ENCODE measurements around the gene NANS.
A peak's percentile ranks its signal among the peaks of the same experiment; 100 is the strongest.
"Not testable (repeated sequence)": the region's sequence is repeated elsewhere in the genome, so short reads cannot be mapped to it uniquely, and the experiment has no call there.

The NANS gene

DNA sequence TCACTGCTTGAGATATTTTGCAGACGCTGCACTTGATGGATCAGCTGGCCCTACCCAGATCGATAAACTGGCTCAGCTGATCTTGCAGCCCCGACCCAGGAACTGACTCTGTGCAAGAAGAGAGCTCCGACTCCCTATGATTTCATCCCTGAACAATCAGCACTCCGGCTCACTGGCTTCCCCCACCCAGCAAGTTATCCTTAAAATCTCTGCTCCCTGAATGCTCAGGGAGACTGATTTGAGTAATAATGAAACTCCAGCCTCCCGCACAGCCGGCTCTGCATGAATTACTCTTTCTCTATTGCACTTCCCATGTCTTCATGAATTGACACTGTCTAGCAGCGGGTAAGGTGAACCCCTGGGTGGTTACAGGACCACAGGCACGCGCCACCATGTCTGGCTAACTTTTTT, 16.9 kb upstream of the NANS start:
- DNase-seq, result no peak

DNA sequence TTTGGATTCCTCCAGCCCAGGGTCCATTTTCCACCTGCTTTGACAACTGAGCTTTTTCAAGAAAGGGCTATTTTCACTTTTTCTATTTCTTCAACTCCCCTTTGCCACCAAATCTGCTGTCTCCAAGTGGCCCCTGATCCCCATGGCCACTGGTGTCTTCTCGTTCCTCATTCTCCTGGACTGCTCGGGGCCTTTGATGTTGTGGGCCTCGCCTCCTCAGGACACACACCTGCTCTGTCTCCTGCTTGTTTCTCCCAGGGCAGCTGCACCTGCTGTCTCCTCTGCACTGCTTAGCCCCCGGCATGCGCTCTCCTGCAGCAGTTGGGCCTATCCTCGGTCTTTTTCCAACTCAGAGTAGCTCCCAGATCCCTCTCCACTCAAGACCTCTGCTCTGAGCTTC, 16.3 kb upstream of the NANS start:
- DNase-seq, result no peak

DNA sequence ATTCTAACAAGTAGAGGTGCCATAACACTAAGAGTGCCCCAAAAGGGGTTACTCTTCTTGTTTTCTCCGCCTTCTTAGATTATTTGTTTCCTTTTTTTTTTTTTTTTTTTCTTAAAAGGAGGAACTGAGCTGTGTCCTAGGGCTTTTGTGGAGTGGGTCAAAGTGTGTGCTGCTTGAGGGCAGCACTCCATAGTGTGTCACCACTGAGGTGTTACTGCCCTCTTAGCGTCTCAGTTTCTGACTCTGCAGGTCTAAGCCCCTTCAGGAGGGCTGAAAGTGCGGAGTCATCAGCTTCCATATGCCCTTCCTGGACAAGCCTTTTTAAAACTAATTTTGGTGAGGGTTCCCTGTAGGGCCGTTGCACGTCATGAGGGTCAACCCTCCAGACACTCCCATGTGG, 12.6 kb upstream of the NANS start:
- DNase-seq, result no peak

DNA sequence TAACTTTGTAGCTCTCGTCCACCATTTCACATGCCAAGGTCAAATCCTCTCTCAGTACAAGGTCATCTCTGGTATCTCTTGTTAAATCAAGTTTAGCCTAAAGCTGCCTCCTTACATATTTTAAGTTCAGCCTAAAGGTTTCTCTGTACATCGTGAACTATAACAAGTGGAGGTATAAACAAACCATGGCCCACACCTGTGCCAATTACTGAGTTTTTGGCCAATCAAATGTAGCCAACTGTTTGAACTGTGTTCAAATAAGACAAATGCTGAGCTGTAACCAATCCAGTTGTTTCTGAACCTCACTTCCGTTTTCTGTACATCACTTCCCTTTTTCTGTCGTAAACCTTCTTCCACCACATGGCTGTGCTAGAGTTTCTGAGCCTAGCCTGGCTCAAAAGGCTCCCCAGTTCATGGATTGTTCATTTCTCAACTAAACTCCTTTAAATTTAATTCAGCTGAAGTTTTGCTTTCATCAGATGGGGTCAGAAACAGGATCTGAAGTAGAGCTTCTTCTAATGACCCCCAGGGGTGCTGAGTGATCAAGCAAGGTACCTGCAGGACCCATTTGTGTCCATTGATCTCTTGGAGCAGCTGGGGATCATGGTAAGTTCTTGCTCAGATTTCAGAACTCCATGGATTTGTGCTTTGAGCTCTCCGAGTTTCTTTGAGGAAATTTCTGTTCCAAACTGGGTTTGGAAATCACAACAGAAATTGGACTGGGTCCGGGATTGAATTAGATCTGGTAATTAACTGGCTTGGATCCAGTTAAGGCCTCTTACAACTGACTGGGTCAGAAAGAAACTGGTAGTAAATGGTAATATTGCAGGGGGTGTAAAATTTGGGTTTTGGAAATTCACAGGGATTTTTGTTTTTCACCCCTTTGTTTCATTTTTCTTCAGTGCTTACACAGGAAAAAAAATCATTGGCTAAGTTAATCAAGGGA, 11.0 kb upstream of the NANS start:
- no peak for DNase-seq

DNA sequence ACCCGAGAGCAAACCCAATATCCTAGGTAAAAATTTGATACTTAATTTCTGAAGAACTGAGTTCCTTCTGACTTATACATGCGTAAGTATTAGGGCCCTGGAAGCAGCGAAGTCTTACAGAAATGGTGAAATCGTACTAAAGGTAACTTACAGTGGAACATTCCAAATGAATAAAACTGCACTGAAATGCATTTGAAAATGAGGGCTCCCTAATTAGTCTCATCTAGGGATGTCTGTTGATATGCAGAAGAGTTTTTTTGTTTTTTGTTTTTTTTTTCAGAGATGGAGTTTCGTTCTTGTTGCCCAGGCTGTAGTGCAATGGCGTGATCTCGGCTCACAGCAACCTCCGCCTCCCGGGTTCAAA, 10.4 kb upstream of the NANS start:
- no peak for DNase-seq

DNA sequence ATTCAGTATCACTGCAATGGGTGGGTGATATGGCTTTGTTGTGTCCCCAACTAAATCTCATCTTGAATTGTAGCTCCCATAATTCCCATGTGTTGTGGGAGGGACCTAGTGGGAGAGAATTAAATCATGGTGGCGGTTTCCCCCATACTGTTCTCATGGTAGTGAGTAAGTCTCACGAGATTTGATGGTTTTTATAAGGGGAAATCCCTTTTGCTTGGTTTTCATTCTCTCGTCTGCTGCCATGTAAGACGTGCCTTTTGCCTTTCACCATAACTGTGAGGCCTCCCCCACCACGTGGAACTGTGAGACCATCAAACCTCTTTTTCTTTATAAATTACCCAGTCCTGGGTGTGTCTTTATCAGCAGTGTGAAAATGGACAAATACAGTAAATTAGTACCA, 9.5 kb upstream of the NANS start:
- no peak for DNase-seq

DNA sequence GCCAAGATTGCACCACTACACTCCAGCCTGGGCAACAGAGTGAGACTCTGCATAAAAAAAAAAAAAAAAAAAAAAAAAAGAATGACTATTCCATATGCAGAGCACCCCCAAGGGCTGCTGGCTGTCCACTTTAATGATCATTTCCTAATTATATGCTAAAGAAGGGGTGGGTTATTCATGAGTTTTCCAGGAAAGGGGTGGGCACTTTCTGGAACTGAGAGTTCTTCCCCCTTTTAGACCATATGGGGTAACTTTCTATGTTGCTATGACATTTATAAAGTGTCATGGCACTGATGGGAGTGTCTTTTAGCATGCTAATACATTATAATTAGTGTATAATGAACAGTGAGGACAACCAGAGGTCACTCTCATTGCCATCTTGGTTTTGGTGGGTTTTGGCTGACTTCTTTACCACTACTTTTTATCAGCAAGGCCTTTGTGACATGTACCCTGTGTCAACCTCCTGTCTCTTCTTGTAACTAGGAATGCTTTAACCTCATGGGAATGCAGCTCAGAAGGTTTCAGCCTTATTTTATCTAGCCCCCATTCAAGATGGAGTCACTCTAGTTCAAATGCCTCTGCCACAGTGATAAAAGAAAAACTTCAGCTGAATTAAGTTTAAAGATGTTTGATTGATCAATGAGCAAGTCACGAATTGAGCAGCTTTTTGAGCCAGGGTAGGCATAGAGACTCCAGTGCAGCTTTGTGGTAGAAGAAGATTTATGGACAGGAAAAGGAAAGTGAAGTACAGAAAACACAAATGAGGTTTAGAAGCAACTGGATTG, 7.1 kb upstream of the NANS start:
- no peak for DNase-seq

DNA sequence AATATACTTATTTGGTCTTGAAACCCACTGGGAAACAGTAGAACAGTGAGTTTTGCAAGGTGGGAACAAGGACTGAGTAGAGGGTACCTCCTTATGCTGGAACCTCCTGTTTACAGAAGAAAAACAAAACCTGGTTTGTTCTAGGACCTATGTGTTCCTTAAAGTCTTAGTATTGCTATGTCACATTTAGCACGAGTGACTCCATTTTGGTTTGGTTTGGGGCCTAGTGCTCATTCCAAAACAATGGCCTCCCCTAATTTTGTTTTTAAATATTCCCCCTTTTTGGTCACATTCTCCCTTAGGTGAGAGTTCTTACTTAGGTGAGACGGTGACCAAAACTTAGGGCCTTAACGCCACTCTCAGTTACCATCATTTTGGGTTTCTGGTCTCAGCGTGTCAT, 6.2 kb upstream of the NANS start:
- no peak for DNase-seq

DNA sequence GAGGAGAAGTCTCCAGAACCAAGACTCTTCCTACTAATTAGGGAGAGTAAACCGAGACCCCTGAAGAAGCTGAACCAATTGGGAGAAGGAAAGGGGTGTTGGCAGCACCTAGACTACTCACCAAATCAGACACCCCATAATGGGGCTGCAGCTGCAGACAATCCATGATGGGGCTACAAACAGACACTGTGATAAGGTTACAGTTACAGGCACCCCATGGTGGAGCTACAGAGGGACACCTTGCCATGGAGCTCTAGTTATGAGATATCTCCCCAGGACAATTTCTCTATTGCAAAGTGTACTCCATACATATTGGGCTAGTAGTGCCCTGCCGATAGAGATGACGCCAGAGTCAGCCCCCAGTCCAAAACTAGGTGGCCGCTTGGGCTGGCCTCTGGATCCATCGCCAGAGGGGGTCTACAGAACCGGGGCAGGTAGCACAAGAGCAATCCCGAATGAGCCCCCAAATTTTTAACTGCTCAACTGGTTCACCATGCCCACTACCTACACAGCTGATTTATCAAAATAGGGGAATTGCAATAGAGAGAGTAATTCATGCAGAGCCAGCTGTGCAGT, 2.1 kb upstream of the NANS start:
- no peak for DNase-seq

DNA sequence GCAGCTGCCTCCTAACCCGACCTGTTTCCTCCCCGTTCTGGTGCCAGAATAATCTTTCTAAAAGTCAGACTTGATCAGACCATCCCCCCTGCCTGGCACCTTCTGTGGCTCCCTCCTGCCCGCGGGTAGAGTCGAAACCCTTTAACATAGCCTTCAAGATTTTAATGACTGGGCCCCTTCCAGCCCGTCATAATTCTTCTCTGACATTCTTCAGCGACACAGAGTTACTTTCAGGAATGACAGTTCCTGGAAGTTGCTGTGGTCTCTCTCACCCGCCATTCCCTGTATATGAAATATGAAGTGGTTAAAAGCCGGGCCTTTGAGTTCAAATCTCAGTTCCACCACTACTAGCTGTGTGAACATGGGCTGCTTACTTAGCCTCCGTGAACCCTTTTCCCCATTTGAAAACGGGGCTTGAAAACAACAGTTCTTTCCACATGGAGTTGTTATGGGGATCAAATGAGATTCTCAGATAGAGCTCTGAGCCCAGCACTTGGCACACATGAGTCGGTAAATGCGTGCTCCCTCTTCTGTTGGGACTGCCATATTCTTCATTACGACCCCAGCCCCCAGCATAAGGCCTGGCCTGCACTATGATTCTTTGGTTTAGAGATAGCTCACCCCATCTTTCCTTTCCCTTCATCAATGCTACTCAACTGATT, 737 bp downstream of the NANS start:
- DNase-seq, result no peak

DNA sequence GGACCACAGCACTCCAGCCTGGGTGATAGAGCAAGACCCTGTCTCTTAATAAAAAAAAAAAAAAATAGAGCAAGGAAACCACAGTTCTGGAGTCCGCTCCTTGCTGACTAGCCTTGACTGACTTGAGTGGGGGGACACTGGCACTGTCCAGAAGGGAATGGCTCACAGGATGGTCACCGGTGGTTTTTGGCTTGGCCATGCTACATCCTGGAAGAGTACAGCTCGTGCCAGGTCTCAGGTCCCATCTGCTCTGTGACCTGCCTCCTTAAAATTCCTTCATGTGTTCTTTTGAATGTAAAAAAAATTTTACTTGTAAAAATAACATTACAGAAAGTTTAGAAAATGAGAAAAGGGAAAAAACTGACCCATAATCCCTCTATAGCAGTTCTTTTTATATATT, 5.6 kb downstream of the NANS start:
- no peak for DNase-seq

DNA sequence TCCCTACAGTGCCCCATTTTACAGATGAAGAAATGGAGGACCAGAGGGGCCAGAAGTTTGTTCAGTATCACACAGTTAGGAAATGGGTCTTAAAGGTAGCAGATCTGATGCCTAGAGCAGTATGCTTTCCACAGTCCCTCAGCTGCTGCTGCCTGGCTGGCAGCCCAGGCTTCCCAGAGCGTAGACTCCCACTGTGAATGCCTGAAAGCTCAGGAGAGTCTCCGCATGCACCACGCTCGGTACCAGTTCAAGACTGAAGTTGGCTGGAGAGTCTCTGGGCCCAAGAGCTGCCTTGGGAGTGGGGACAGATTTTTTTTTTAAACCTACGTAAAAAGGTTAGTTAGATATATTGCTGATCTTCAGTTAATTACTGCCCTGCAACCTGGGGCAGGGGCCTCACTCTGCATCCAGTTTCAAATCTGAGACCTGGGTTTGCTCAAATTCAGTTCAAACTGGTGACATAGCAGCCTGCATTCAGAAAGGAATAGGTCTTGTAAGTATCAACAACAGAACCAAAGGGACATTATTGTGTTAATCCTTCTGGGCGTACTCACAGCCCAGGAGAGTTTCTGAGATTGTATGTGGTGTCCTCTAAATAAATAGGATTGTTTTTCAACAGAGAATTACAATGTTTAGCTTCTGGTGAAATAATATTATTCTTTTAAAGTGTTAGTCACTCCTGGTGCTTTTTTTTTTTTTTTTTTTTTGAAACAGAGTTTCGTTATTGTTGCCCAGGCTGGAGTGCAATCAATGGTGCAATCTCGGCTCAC, 8.3 kb downstream of the NANS start:
- no peak for DNase-seq

DNA sequence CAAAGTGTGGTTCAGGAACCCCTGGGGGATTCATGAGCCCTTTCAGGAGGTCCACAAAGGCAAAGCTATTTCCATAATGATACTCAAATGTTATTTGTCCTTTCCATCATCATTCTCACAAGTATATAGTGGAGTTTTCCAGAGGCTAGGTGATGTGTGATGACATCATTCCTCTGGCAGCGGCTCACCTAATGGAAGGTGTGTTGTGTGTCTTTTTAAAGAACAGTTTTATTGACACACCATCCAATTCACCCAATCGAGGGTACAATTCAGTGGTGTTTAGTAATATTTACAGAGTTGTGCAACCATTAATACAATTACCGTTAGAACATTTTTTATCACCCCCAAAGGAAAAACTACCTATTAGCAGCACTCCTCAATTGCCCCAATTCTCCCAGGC, 9.7 kb downstream of the NANS start:
- DNase-seq, result no peak

DNA sequence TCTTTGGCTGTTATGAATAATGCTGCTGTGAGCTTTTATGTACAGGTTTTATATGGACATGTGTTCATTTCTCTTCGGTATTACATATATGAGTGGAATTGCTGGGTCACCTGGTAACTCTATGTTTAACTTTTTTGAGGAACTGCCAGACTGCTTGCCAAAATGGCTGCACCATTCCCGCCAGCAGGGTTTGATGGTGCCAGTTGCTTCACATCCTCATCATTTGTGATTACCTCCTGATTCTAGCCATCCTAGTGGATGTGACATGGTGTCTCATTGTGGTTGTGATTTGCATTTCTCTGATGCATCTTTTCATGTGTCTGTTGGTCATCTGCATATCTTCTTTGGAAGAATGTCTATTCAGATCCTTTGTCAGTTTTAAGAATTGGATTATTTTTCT, 10.7 kb downstream of the NANS start:
- DNase-seq, result no peak

DNA sequence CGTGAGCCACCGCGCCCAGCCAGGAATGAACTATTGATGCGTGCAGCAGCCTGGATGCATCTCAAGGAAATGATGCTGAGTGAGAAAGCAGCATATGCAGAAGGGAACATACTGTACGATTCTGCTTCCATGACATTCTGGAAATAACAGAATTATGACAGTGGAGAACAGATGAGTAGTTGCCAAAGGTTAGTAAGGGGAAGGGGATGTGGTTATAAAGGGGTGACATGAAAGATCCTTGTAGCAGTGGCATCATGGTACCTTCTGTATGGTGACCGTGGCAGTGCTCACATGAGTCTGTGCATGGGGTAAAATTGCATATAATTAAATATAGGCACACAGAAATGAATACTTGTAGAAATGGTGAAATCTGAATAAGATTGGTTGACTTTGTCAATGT, 13.0 kb downstream of the NANS start:
- DNase-seq, result no peak

DNA sequence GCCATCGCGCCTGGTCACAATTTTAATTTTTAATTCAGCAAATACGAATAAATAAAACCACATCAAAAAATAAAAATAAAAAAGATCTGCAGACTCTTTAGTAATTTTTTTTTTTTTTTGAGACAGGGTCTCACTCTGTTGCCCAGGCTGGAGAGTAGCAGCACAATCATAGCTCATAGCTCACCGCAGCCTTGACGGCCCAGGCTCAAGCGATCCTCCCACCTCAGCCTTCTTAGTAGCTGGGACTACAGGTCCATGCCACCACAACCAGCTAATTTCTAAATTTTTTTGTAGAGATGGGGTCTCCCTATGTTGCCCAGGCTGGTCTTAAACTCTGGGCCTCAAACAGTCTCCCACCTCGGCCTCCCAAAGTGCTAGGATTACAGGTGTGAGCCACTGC, 14.2 kb downstream of the NANS start:
- DNase-seq, result no peak

DNA sequence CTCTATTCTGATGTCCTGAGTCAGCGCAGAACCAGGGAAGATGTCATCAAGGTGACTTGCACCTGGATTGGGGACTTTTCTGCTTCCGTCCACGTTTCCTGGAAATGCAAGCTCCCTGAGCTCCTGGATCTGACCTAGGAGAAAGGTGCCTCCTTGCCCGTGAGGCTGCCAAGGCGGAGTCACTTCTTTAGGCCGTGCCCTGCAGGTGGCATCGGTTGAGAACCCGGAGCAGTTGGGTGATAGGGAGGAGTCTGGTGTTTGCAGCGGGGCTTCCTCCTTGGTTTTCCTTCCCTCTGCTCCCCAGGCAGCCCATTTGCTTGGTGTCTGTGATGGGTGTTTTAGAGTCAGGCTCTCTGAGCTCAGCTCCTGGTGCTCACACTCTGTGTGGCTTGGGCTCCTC, 15.2 kb downstream of the NANS start:
- no peak for DNase-seq

DNA sequence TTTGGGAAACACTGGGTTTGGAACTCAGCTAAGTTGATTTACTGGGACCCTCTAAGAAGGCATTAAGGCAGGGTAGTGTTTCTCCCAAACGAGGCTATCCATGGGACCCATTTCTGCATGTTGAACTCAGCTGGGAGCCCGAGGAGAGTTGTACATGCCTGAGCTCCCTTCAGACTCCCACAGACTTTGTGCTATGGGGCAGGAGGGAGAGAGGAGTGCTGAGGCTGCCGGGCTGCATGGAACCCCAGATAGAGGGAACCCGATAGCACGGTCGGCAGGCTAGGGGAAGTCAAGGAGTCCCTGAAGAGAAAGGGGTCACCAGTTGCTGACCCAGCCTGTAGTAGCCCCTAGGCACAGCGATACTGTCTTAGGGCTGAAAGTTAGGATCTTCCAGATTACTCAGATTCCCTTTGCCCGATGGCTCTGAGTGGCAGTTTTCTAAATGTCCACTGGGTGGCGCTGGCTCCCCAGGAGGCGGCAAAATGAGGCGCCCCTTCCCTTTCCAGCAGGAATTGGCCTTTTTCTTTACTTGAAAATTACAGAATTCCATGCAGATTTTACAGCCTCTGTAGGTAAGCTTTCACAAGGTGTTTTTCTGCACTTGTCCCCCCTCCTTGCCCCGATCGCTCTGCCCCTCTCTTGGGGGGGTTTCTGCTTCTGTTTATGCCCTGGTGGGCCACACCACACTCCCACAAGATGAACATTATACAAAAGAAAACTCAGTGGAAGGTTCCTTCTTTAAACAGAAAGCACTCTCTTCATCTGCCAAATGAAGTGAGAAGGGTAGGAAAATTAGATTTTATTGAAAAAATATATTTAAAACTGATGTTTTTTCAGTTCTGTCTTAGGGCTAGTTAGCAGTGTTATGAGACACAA, 17.8 kb downstream of the NANS start:
- DNase-seq, result peak; percentile 81

DNA sequence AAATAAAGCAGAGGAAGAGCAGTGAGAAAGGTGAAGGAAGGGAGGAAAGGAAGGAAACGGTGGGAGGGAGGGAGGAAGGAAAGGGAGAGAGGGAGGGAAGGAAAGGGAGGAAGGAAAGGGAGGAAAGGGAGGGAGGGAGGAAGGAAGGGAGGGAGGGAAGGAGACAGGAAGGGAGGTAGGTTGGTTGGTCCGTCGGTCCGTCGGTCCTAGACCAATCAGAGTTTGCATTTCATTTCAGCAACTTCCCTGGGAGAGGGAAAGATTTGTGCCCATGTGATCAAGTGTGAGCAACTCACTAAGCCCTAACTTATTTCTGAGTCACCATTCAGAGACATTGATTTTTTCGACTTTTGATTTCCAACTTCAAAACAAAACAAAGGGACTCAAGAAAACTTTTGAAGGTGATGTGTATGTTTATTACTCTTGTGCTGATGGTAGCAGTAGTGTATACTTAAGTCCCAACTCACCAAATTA, 18.8 kb downstream of the NANS start:
- DNase-seq, result no peak

DNA sequence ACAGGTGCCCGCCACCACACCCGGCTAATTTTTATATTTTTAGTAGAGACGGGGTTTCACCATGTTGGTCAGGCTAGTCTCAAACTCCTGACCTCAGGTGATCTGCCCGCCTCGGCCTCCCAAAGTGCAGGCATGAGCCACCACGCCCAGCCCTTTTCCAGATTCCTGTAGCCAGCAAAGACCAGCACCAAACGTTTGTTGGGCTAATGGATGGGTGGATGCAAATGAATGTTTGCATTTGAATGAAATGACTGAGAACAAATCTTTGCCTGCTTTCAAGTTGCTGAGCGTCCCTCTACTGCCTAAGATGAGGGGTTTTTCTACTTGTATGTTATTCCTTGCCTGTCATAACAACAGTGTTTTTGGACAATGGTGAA, 20.0 kb downstream of the NANS start:
- not testable (repeated sequence) for DNase-seq

DNA sequence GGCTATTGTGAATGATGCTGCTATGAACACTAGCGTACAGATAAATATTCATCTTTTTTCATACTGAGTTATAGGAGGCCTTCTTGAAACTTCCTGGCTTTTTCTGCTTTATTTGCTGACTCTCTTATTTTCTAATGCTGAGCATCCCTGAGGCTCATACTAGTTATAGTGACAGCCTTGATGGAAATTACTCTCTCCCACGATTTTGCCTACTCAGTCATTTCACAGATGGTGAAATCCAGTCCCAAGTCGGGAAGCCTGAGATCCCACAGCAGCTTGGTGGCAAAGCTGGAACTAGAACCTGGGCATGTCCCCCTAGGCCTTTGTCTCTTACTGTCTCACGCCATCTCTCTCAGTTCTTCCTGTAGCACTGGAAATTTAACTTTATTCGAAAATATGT, 22.4 kb downstream of the NANS start:
- DNase-seq, result peak; percentile 19
